Natural killer cell (primary cell): ENCODE measurements around the gene ZNF786. TPM values are rescaled to one million over a fixed set of nuclear protein-coding genes. Genes with fewer than 3 reads are reported as not detected.

Source experiments
- ATAC-seq, 3 donors: fragments of 150-1000 bp in 2 of 3; fragments of 200-7000 bp in 1 of 3; cut with Tn5 transposase; 1 replicate in 1 of 3; 2 replicates in 2 of 3; pipeline ENCODE4 v1.10.0; 2021; ENCODE audit warnings: mild to moderate bottlenecking in 2 of 3, moderate library complexity in 2 of 3
- DNase-seq, 2 donors: peaks; one replicate each; pipeline versions ENCODE4 v3.0.0 to v3.0.0-alpha.2; 2013 to 2021; ENCODE audit warnings: mixed read lengths in 1 of 2
- H3K27ac ChIP-seq: one replicate; pipeline ENCODE4 v1.5.1; 2013; ENCODE audit warnings: mild to moderate bottlenecking, low read length
- H3K27me3 ChIP-seq: one replicate; pipeline ENCODE4 v1.6.1; 2013; ENCODE audit warnings: low read length; ENCODE audit not compliant: control insufficient read depth, insufficient read depth
- H3K36me3 ChIP-seq: one replicate; pipeline ENCODE4 v1.6.1; 2013; ENCODE audit warnings: low read length; ENCODE audit not compliant: control insufficient read depth, insufficient read depth
- H3K4me1 ChIP-seq: one replicate; pipeline ENCODE4 v1.6.1; 2013; ENCODE audit warnings: low read length; ENCODE audit not compliant: control insufficient read depth, insufficient read depth
- H3K4me3 ChIP-seq: one replicate; pipeline ENCODE4 v1.5.1; 2013; ENCODE audit warnings: low read length
- H3K9me3 ChIP-seq: one replicate; pipeline ENCODE4 v1.6.1; 2013; ENCODE audit warnings: low read length; ENCODE audit not compliant: control insufficient read depth, insufficient read depth
- H3K27ac Mint-ChIP-seq, 2 donors: one replicate each; pipeline ENCODE4 v1.8.0; 2022; ENCODE audit warnings: mild to moderate bottlenecking in 2 of 2, mixed read lengths in 2 of 2, moderate library complexity in 1 of 2
- H3K27me3 Mint-ChIP-seq, 2 donors: one replicate each; pipeline ENCODE4 v1.8.0; 2022; ENCODE audit warnings: low read depth in 2 of 2, mixed read lengths in 2 of 2
- H3K36me3 Mint-ChIP-seq: one replicate; pipeline ENCODE4 v1.8.0; 2022; ENCODE audit warnings: mixed read lengths
- H3K4me1 Mint-ChIP-seq, 2 donors: one replicate each; pipeline ENCODE4 v1.8.0; 2022; ENCODE audit warnings: mixed read lengths in 2 of 2
- H3K4me3 Mint-ChIP-seq: one replicate; pipeline ENCODE4 v1.8.0; 2022; ENCODE audit warnings: mild to moderate bottlenecking, moderate library complexity, mixed read lengths
- H3K9me3 Mint-ChIP-seq, 2 donors: one replicate each; pipeline ENCODE4 v1.8.0; 2022; ENCODE audit warnings: mixed read lengths in 2 of 2
- CTCF ChIP-seq: fragments of 200-600 bp; IDR thresholded peaks from one replicate; pipeline ENCODE4 v1.8.0; 2022; ENCODE audit warnings: antibody characterized with exemption
- WGBS: methylation state at CpG from one replicate; pipeline ENCODE4 v1.1.7; 2013; ENCODE audit warnings: missing lambda C conversion rate; ENCODE audit not compliant: insufficient coverage; 5-methylcytosine and 5-hydroxymethylcytosine counted together
- intact Hi-C: fragments of 100-400 bp; cut with micrococcal nuclease; formaldehyde crosslinking; loops from one replicate; pipeline ENCODE4 v1.14.2; 2022
- total RNA-seq, 4 donors: library from RNA; stranded (reverse); fragments of 120-200 nt in 1 of 4; gene quantifications; one replicate each; pipeline versions ENCODE4 v1.2.3 to v1.2.4, GENCODE V29; 2013 to 2022

The ZNF786 gene
- total RNA-seq, 3 donors from 2014 or later (not counting 1 experiment from before 2014, with no cell fraction given) = 3.2 to 9.1 (median 4.6) TPM

DNA sequence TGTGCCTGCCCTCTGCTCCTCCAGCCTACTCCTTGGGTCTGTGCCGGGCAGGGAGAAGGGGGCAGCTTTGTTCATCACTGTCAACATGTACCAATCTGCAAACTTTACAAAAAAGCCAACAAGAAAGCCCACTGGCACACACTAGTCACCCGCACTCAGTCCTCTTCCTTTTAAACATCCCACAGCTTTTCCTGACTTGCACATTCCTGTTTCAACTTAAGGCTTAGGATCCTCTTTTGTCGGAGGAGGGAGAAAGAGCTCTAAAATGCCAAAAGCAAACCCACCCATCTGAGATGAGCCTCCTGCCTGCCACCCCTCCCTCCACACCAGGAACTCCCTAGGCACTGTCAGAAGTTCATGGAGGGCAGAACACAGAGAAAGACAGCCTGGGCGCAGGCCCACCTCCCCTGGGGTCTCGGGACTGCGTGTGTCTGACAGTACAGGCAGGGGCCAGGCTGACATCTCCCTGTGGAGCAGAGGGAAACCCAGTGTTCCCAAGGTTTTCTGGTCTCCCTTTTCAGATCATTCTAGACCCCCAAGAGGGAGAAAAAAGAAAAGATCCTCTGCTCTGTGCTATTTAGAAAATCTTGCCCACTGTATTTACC is 67.7 kb downstream of the ZNF786 start:
- Mint-ChIP-seq H3K9me3 (no peaks in the 10 kb centered on the region), H3K27me3 (no peaks in the 10 kb centered on the region), H3K27ac (peak overlapping the region in 1 of 2 donors; percentile 56), H3K4me3 (no peak overlapping the region), H3K36me3 (no peaks in the 10 kb centered on the region), H3K4me1 (peaks cover 35 to 56% of the 10 kb centered on the region in 2 donors)
- DNase-seq (no peak), ATAC-seq (no peak)
- peaks cover 14% of the 10 kb centered on the region for H3K4me1 ChIP-seq
- H3K27ac ChIP-seq = no peak overlapping the region
- no peaks in the 10 kb centered on the region for H3K27me3 ChIP-seq
- H3K9me3 ChIP-seq = no peaks in the 10 kb centered on the region
- 88% methylated on average over 6 of the region's 6 CpGs for WGBS
- intact Hi-C loops = no loop called here
- no peak for TF ChIP-seq CTCF
- H3K4me3 ChIP-seq = no peak overlapping the region
- peaks cover 18% of the 10 kb centered on the region for H3K36me3 ChIP-seq

DNA sequence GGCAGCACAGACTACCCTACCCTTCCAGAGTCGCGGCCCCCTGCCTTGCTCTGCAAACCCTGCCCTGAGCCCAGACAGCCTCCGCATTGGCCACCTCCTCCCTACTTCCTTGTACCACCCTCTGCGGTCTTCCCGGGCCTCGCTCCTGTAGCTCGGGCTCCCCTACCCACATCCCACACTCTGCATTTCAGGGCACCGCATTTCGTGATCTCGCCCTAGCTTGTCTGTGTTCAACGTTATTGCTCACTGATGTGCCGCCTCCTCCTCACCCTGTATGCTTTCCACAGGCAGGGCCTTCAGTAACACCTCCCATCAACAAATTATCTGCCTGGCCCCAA is 68.8 kb downstream of the ZNF786 start:
- ATAC-seq = no peak
- Mint-ChIP-seq H3K36me3 (no peaks in the 10 kb centered on the region), H3K4me3 (no peak overlapping the region), H3K4me1 (peaks cover 25 to 44% of the 10 kb centered on the region in 2 donors), H3K9me3 (no peaks in the 10 kb centered on the region), H3K27me3 (no peaks in the 10 kb centered on the region), H3K27ac (peak overlapping the region in 1 of 2 donors; percentile 75)
- H3K4me3 ChIP-seq = no peak overlapping the region
- no peak for DNase-seq
- no peak overlapping the region for H3K27ac ChIP-seq
- peaks cover 3% of the 10 kb centered on the region for H3K4me1 ChIP-seq
- peaks cover 22% of the 10 kb centered on the region for H3K36me3 ChIP-seq
- whole genome bisulfite sequencing = 86% methylated on average over 12 of the region's 12 CpGs
- no peaks in the 10 kb centered on the region for H3K9me3 ChIP-seq
- TF ChIP-seq CTCF = no peak
- intact Hi-C loops = no loop called here
- no peaks in the 10 kb centered on the region for H3K27me3 ChIP-seq

DNA sequence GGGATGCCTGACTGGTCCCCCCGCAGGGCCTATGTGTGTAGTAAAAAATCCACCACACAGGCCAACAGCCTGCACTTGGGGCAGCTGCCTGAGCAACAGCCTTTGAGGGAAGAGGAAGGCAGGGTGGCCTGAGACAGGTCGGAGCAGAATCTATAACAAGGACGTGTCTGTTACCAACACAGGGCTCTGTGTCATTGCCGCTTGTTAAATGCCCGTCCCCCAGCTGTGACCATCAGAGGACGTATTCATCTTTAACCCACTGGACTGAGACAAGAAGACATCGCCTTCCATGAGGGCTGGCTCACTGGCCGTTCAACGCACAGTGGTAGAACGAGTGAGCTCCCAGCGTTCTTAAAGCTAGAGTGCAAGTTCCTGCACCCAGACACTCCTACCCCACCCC is 70.0 kb downstream of the ZNF786 start:
- H3K27me3 Mint-ChIP-seq = no peaks in the 10 kb centered on the region

More for the DNA sequence above, 70.0 kb downstream of the ZNF786 start:
- H3K36me3 Mint-ChIP-seq = no peaks in the 10 kb centered on the region
- peaks cover 14 to 37% of the 10 kb centered on the region in 2 donors for H3K4me1 Mint-ChIP-seq
- H3K4me1 ChIP-seq = no peaks in the 10 kb centered on the region
- H3K4me3 Mint-ChIP-seq = no peak overlapping the region
- H3K9me3 ChIP-seq = no peaks in the 10 kb centered on the region
- TF ChIP-seq CTCF = no peak
- DNase-seq (no peak), ATAC-seq (no peak)
- peaks cover 30% of the 10 kb centered on the region for H3K36me3 ChIP-seq
- WGBS = 93% methylated on average over 11 of the region's 11 CpGs
- H3K4me3 ChIP-seq = no peak overlapping the region
- H3K9me3 Mint-ChIP-seq = no peaks in the 10 kb centered on the region
- no peak overlapping the region for H3K27ac ChIP-seq
- intact Hi-C loops = no loop called here
- H3K27me3 ChIP-seq = no peaks in the 10 kb centered on the region
- peak overlapping the region; percentile 12 to 16 for H3K27ac Mint-ChIP-seq

Other genes starting within 250 kb of the ZNF786 start
- gene EZH2, start 206.4 kb downstream of the ZNF786 start, total RNA-seq = 10 to 100 TPM; 33.4 to 42.7 (median 35.8) TPM
- gene PDIA4, start 62.2 kb downstream of the ZNF786 start, total RNA-seq = 10 to 100 TPM; 54.0 to 82.0 (median 62.7) TPM
- 1 to 10 TPM; 1.2 to 1.7 (median 1.4) TPM for gene ZNF425, start 35.6 kb upstream of the ZNF786 start, total RNA-seq
- gene ZNF398, start 56.7 kb upstream of the ZNF786 start, total RNA-seq = 10 to 100 TPM; 14.8 to 18.5 (median 18.5) TPM
- 10 to 100 TPM; 22.2 to 29.9 (median 26.0) TPM for gene ZNF282, start 104.8 kb upstream of the ZNF786 start, total RNA-seq
- 10 to 100 TPM; 11.2 to 23.7 (median 17.0) TPM for gene ZNF212, start 148.9 kb upstream of the ZNF786 start, total RNA-seq
- gene ZNF783, start 171.5 kb upstream of the ZNF786 start, total RNA-seq = 10 to 100 TPM; 24.0 to 29.8 (median 28.3) TPM